Stimulated activated CD4-positive, alpha-beta T cell treated with anti-CD3 and anti-CD28 coated beads, Interleukin-15, amount 100 ng/mL, for 1 hour (primary cell): ENCODE measurements around the gene PRKN.

Source experiments
- DNase-seq, 2 donors: peaks; one replicate each; pipeline ENCODE4 v3.0.0-alpha.2; 2020; ENCODE audit warnings: low read depth in 1 of 2, low spot score in 1 of 2

The PRKN gene

GRCh38 chr6:162331911-162332310 lies 395.7 kb downstream of the PRKN start:
- DNase-seq: no peak

- no peak for DNase-seq
Observed at GRCh38 chr6:162325826-162326225, 401.7 kb downstream of the PRKN start.

GRCh38 chr6:162325051-162325450 lies 402.5 kb downstream of the PRKN start:
- no peak for DNase-seq

DNA sequence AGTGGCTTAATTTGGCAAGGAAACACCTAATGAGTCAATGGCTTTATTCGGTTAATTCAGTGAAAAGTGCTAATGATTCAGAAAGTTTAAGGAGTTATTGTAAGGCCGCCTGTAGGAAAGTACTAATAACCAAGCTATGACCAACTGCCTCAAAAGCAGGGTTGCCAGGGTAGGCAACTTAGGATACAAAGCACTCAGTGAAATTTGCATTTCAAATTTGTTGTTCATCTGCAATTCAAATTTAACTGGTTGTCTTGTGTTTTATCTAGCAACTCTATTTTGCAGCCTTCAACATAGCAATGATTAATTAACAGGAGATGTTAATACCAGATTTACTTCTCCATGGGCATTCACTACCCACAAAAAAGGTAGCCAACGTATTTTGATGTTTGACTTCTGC lies 412.3 kb downstream of the PRKN start:
- no peak for DNase-seq

DNA sequence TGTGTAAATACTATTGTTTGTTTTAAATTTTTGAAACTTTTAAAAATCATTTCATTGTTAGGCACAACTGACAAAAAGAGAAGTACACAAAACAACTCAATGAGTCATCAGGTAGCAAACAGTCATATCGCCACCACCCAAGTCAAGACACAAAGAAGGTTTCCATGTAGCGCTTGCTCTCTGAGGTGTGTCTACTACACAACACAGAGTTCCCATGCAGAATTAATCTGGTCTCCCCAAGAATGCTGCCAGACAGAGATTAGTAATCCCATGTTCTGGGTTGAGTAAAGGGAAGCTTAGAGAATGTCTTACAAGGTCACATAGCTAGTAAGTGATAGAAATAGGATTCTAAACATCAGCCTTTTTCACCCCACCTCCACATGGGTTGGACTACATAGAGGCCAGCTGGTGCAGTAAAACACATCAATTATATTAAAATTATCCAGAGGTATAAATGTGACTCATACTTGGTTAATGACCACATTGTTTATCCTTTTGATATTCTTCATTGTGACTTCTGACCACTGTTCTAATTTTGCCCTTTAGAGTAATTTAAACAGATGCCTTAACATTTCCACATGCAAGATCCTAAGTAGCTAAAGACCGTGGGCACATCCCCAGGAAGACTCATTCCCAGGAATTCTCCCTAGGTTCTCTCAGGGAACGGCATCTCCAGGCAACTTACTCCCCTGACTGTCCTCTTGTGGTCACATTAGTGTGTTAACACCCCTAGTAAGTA lies 413.5 kb downstream of the PRKN start:
- DNase-seq: no peak

GRCh38 chr6:162307865-162308264 lies 419.7 kb downstream of the PRKN start:
- no peak for DNase-seq

GRCh38 chr6:162306616-162307015 lies 420.9 kb downstream of the PRKN start:
- DNase-seq: no peak

DNA sequence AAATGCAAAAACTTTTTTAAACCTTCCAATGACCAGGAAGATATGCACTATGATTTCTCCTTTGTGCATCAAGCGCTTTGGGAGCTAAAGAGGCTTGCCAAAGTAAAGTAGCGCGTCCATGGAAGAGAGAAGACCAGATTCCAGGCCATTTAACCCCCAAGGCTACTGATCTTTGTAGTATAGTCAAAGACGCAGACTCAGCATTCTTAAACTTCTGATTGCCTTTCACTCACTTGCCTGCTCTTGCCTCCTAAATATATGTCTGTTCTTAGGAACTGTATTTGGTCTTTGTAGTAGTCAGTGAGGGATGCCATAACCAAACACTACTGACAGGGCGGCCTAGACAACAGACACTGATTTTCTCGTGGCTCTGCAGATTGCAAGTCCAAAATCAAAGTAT lies 426.4 kb downstream of the PRKN start:
- no peak for DNase-seq

GRCh38 chr6:162294029-162294428 lies 433.5 kb downstream of the PRKN start:
- no peak for DNase-seq

DNA sequence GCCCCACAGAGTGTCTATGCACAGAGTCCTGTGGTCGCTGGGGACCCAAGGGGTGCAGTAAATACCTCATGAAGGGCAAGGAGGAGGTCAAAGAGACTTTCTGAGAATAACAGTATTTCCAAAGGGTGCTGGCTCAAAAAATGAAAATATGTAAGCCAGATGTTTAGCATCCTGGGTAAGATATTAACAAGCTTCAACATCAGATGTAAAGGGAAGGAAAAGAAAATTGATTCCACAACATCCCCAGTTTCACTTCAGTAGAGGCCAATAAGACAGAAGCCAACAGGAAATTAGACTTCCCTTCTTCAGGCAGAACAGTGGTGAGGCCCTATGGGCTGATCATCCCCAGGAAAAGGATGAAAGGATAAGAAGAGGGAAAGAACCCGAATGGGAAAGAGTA lies 434.7 kb downstream of the PRKN start:
- DNase-seq: no peak

GRCh38 chr6:162290846-162291465 lies 436.6 kb downstream of the PRKN start:
- no peak for DNase-seq

DNA sequence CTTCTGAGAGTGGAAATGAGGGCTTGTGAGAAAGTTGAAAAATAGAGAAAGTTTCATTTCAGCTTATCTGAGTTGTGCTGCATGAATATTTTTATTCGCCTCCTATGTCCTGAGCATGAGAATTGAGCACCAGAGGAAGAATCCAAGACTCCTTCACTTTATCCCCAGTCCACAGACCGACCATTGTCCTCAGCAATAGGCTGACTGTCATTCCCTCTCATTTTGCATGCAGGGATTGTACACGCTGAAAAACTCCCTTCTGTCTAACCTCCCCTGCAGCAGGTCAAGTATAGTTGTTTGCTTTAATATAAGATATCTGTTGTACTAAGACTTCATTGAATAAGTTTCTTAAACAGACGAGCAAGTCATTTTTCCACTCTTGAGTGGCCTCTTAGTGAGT lies 437.6 kb downstream of the PRKN start:
- no peak for DNase-seq

GRCh38 chr6:162273986-162274385 lies 453.6 kb downstream of the PRKN start:
- no peak for DNase-seq

GRCh38 chr6:162271922-162272321 lies 455.6 kb downstream of the PRKN start:
- DNase-seq: no peak

- no peak for DNase-seq
Observed at GRCh38 chr6:162270966-162271365, 456.6 kb downstream of the PRKN start.

GRCh38 chr6:162267641-162268040 lies 459.9 kb downstream of the PRKN start:
- no peak for DNase-seq

DNA sequence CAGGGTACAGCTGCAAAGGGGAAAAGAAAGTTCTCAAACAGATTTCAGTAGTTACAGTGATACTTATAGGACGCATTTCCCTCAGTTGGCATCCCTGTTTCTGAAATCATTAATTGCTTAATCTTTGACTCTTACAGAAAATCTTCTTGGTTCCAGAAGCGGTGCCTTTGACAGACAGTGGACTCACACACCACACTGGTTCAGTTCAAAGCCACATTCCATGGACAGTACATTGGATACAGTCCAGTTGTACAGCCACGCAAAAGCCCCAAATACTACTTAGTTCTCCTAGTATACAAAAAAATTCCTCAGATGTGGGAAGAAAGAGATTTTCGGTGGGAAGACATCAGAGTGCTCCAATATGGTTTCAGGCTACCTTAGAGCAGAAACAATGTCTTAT lies 460.4 kb downstream of the PRKN start:
- DNase-seq: no peak

DNA sequence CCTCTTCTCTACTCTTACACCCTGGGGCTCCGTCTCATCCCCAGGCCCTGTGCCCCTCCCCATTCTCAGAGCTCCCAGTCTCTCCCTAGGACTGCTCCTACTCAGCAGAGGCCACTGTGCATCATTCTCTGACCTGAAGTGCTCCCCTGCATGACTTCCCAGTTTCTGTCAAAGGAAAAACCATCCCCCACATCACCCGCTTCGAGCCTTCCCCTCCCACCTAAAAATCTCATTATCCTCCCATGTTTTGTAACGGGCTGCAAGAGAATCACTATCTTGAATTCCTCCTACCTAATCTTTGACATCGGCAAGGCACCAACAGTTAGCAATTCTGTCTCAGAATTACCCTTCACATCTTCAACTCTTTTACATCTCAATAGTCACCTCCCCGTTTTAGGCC lies 463.0 kb downstream of the PRKN start:
- no peak for DNase-seq

DNA sequence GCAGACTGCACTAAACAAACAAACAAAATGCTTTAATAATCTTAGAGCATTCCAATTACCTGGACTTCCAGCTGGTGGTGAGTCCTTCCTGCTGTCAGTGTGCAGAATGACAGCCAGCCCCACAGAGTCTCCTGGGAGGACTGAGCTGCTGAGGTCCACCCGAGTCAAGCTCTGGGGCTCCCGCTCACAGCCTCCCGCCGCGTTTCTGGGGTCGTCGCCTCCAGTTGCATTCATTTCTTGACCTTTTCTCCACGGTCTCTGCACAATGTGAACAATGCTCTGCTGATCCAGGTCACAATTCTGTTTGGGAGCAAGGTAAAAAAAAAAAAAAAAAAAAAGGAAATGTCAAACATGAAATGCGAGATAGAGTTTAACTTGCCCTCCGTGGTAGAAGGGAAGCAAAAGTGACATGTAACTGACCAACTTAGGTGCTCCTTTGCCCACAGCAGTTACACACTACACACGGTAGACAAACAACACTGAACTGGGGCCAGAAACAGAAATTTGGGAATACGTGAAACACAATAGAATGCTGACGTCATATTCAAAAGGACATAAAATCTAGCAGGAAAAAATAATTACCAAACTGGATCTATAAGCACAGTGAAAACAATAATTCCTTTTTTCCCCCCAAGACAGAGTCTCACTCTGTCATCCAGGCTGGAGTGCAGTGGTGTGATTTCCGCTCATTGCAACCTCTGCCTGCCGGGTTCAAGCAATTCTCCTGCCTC lies 464.9 kb downstream of the PRKN start:
- no peak for DNase-seq

- no peak for DNase-seq
Observed at GRCh38 chr6:162261598-162261997, 466.0 kb downstream of the PRKN start.

DNA sequence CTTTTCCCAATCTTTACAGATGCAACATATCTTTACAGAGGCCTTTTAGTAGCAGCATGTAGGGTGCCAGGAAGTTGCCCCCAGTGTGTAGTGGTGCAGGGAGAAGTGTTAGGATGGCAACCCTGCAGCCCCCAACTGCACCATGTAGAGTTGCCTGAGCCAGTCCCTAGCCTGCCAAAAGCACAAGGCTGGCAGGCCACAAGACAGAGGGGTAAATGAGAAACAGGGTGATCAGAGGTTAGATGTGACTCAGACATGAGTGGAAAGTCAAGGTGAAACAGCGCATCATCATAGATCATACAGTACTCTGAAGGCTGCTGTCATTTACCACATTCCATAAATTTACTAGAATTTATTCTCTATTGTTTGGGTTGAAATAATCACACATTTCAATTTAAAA lies 467.5 kb downstream of the PRKN start:
- DNase-seq: no peak

GRCh38 chr6:162258647-162259046 lies 468.9 kb downstream of the PRKN start:
- DNase-seq: no peak
